Panc1 (cell line): ENCODE data around the gene MEGF11.

Source experiments
- CTCF ChIP-seq: fragments of 450-650 bp; IDR thresholded peaks from 2 replicates; pipeline ENCODE4 v1.5.1; 2017; ENCODE audit warnings: mild to moderate bottlenecking
- POLR2AphosphoS5 ChIP-seq: IDR thresholded peaks from 2 replicates; pipeline ENCODE4 v1.6.1; 2012; ENCODE audit warnings: mild to moderate bottlenecking, low read depth, low read length, moderate library complexity
- SIN3A ChIP-seq: IDR thresholded peaks from 2 replicates; pipeline ENCODE4 v1.6.1; 2012; ENCODE audit warnings: low read depth, mild to moderate bottlenecking, low read length, moderate library complexity, borderline replicate concordance; ENCODE audit not compliant: insufficient read depth
- TCF7L2 ChIP-seq: IDR thresholded peaks from 2 replicates; pipeline ENCODE4 v1.6.1; 2011; ENCODE audit warnings: mild to moderate bottlenecking, low read depth, low read length, inconsistent platforms

- no peak for TF ChIP-seq CTCF
- TF ChIP-seq POLR2AphosphoS5 = no peak
- no peak for TF ChIP-seq TCF7L2
- TF ChIP-seq SIN3A = no peak
These were observed 229.4 kb downstream of the MEGF11 start for GRCh38 chr15:66024116-66024515.
